Activated CD4-positive, alpha-beta T cell treated with anti-CD3 and anti-CD28 coated beads, Interleukin-2, amount 50 U/mL, for 4 hours (primary cell): Measurements from ENCODE around the gene SEBOX.
"Not testable (repeated sequence)": the region's sequence is repeated elsewhere in the genome, so short reads cannot be mapped to it uniquely, and the experiment has no call there.

ENCODE experiments used
- DNase-seq, 2 experiments: peaks; one replicate each; pipeline ENCODE4 v3.0.0-alpha.2; 2020

Gene SEBOX

GRCh38 chr17:28367641-28368305 lies 2.8 kb upstream of the SEBOX start:
- no peak for DNase-seq

GRCh38 chr17:28366605-28367004 lies 1.6 kb upstream of the SEBOX start:
- DNase-seq = no peak

- DNase-seq = no peak
Observed at GRCh38 chr17:28365487-28365886, 488 bp upstream of the SEBOX start.

- DNase-seq = no peak
Observed at GRCh38 chr17:28363776-28364650, 986 bp downstream of the SEBOX start.

DNA sequence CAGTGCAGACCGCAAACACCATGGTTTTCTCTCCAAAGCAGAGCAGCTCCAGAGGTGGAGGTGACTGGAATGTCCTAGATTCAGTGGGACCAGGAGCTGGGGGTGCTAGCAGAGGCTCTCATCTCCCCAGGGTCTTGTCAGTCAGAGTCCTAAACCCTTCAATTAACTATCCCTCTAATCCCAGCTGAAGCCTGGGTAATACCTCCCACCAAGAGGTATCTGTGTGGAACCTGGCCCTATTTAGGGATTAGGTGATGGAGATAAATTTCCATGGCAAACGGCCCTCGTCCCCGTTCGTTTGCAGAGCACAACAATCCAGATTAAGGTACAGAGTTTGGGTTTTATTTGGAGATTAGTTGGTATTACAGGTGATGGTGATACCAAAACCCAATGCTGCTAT lies 1.8 kb downstream of the SEBOX start:
- no peak for DNase-seq

- DNase-seq = no peak
Observed at GRCh38 chr17:28357901-28358197, 7.2 kb downstream of the SEBOX start.

GRCh38 chr17:28357061-28357900 lies 7.7 kb downstream of the SEBOX start, which contains the start of gene POLDIP2:
Gene POLDIP2, minus strand, starts transcription at chr17:28357527. Its CDS starts 79 bp downstream, at chr17:28357448.
- peak; percentile 92 to 94 for DNase-seq

- DNase-seq = no peak
Observed at GRCh38 chr17:28350271-28350670, 14.7 kb downstream of the SEBOX start.

GRCh38 chr17:28348979-28349378 lies 16.0 kb downstream of the SEBOX start:
- no peak for DNase-seq

DNA sequence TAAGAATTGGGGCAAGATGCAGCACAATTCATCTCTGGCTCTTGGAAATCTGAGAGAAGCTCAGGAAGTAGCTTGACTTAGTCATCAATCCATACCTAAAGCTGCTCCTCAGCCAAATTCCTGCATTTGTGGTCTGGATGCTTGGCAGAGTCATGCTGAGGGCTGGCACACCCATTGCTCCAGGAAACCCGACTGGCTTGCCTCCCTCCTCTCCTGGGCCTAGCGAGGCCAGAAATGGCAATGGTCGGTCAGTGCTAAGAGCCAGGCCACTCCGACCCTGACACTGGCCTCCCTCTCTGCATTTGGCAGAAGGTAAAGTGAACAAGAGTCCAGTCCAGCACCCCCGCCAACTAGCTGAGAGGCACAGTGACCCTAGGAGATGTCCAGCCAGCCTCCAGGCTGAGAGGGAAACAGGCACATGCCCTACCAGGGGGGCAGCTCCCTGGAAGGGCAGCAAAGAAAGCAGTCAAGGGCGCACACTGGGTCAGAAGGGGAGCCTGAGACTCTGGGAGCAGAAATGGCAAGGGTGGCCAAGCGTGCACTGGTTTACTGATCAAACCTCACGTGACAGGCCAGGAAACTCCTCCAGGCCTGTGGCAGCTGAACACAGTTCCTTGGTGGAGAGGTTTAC lies 17.6 kb downstream of the SEBOX start:
- DNase-seq = no peak

- DNase-seq = no peak
Observed at GRCh38 chr17:28346746-28347246, 18.2 kb downstream of the SEBOX start.

GRCh38 chr17:28346199-28346580 lies 18.8 kb downstream of the SEBOX start:
- no peak for DNase-seq

GRCh38 chr17:28345419-28346198 lies 19.4 kb downstream of the SEBOX start:
- no peak for DNase-seq

- DNase-seq = no peak
Observed at GRCh38 chr17:28344435-28344901, 20.5 kb downstream of the SEBOX start.

- no peak for DNase-seq
Observed at GRCh38 chr17:28344011-28344410, 21.0 kb downstream of the SEBOX start.

- no peak for DNase-seq
Observed at GRCh38 chr17:28343491-28343932, 21.5 kb downstream of the SEBOX start.

DNA sequence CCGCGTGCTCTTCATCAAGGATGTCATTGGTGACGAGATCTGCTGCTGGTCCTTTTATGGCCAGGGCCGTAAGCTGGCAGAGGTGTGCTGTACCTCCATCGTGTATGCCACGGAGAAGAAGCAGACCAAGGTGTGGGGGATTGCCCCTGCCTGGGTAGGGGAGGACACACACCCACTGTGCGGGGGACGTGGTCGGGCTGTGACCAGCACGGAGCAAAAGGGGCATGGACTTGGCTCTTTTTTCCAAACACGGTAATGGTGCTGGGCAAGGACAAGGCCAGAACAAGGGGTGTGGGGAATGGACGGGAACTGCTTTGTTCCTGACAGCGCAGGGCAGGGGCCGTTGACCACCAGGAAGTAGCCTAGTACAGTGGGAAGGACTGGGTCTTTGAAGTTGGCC lies 22.7 kb downstream of the SEBOX start:
- no peak for DNase-seq

GRCh38 chr17:28341516-28341915 lies 23.5 kb downstream of the SEBOX start:
- no peak for DNase-seq

DNA sequence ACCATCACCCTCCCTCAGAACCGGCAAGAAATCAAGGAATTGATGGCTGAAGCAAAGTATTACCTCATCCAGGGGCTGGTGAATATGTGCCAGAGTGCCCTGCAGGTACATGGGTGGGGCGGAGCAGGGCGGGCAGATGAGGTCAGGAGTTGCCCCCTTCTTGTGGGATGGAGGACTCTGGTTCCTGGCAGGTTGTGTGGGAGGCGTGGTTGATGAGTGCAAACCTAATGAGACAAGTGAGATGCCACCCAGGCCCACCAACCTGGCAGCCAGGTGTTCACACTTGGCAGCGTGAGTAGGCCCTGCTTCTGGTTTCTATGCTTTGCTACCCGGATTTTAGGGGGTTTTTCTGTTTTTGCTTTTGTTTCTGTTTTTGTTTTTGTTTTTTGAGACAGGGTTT lies 24.6 kb downstream of the SEBOX start:
- DNase-seq = no peak

- no peak for DNase-seq
Observed at GRCh38 chr17:28339431-28339830, 25.6 kb downstream of the SEBOX start.

- DNase-seq = not testable (repeated sequence)
Observed at GRCh38 chr17:28338769-28339212, 26.2 kb downstream of the SEBOX start.
